Activated T-cell treated with anti-CD3 and anti-CD28 coated beads, Interleukin-2, amount 50 U/mL, for 1 hour (primary cell): Measurements from ENCODE around the gene COL11A2.
"Not testable (repeated sequence)": the region's sequence is repeated elsewhere in the genome, so short reads cannot be mapped to it uniquely, and the experiment has no call there.

ENCODE experiments used
- DNase-seq: peaks from one replicate; pipeline ENCODE4 v3.0.0-alpha.2; 2020

Gene COL11A2

GRCh38 chr6:33150560-33150959 is 41.7 kb downstream of the COL11A2 start:
- not testable (repeated sequence) for DNase-seq

GRCh38 chr6:33147807-33148666 is 44.2 kb downstream of the COL11A2 start:
- DNase-seq: no peak

- no peak for DNase-seq
These were observed 47.9 kb downstream of the COL11A2 start for GRCh38 chr6:33144373-33144772.

GRCh38 chr6:33143113-33143770 is 49.0 kb downstream of the COL11A2 start:
- DNase-seq: no peak

GRCh38 chr6:33142501-33143070 is 49.7 kb downstream of the COL11A2 start:
- DNase-seq: no peak

- no peak for DNase-seq
These were observed 51.7 kb downstream of the COL11A2 start for GRCh38 chr6:33140556-33140955.

GRCh38 chr6:33139596-33140206 is 52.6 kb downstream of the COL11A2 start:
- no peak for DNase-seq

GRCh38 chr6:33136310-33136900 is 55.9 kb downstream of the COL11A2 start:
- no peak for DNase-seq

- DNase-seq: no peak
These were observed 60.2 kb downstream of the COL11A2 start for GRCh38 chr6:33132081-33132524.

- DNase-seq: no peak
These were observed 63.9 kb downstream of the COL11A2 start for GRCh38 chr6:33128318-33128717.

GRCh38 chr6:33126101-33126714 is 66.1 kb downstream of the COL11A2 start:
- peak; percentile 58 for DNase-seq

- no peak for DNase-seq
These were observed 67.3 kb downstream of the COL11A2 start for GRCh38 chr6:33124947-33125346.

GRCh38 chr6:33124525-33124901 is 67.8 kb downstream of the COL11A2 start:
- DNase-seq: no peak

GRCh38 chr6:33123732-33124524 is 68.3 kb downstream of the COL11A2 start:
- DNase-seq: no peak

GRCh38 chr6:33123181-33123580 is 69.1 kb downstream of the COL11A2 start:
- DNase-seq: no peak

- no peak for DNase-seq
These were observed 72.3 kb downstream of the COL11A2 start for GRCh38 chr6:33120001-33120400.

GRCh38 chr6:33118525-33119123 is 73.6 kb downstream of the COL11A2 start:
- DNase-seq: no peak

GRCh38 chr6:33117811-33118277 is 74.4 kb downstream of the COL11A2 start:
- no peak for DNase-seq

GRCh38 chr6:33116841-33117711 is 75.2 kb downstream of the COL11A2 start:
- DNase-seq: no peak

- DNase-seq: no peak
These were observed 75.8 kb downstream of the COL11A2 start for GRCh38 chr6:33116417-33116816.
